Testis (tissue), 3 donors: Measurements from ENCODE around the gene HIP1. TPM values are rescaled to one million over a fixed set of nuclear protein-coding genes. Genes with fewer than 3 reads are reported as not detected.

Experiments
- DNase-seq: peaks from one replicate; pipeline ENCODE4 v3.0.0-alpha.2; 2019
- H3K27ac ChIP-seq, 2 donors: fragments of 200-600 bp; sonication (generic); one replicate each; pipeline ENCODE4 v1.5.1; 2019
- H3K27me3 ChIP-seq: fragments of 200-600 bp; sonication (generic); one replicate; pipeline ENCODE4 v1.5.1; 2019
- H3K36me3 ChIP-seq: fragments of 200-600 bp; sonication (generic); one replicate; pipeline ENCODE4 v1.5.1; 2017; ENCODE audit warnings: low read depth; ENCODE audit errors: missing control alignments
- H3K4me1 ChIP-seq: fragments of 200-600 bp; sonication (generic); one replicate; pipeline ENCODE4 v1.5.1; 2019
- H3K4me3 ChIP-seq, 2 donors: fragments of 200-600 bp; sonication (generic); one replicate each; pipeline ENCODE4 v1.5.1; 2017 to 2019
- H3K9me3 ChIP-seq: fragments of 200-600 bp; sonication (generic); one replicate; pipeline ENCODE4 v1.5.1; 2017
- POLR2A ChIP-seq: fragments of 450-650 bp; IDR thresholded peaks from one replicate; pipeline ENCODE4 v1.6.1; 2017; ENCODE audit warnings: antibody characterized with exemption, mild to moderate bottlenecking, moderate library complexity
- WGBS, 2 donors: methylation state at CpG; one replicate each; pipeline ENCODE4 v1.1.5; 2018; 5-methylcytosine and 5-hydroxymethylcytosine counted together
- intact Hi-C: fragments of 100-400 bp; cut with DNase I; formaldehyde crosslinking; loops from one replicate; pipeline ENCODE4 v1.15.1; 2023; ENCODE audit warnings: low total_unique reads
- polyA plus RNA-seq: library from polyadenylated mRNA; stranded (reverse); fragments of 350-450 nt; fragmentation: Illumina TruSeq; extraction: RNeasy Lipid Tissue Mini Kit (QIAGEN cat#74804); gene quantifications from one replicate; pipeline ENCODE4 v1.2.3, GENCODE V29; 2014; ENCODE audit warnings: low read depth, low replicate concordance; ENCODE audit not compliant: insufficient read depth
- total RNA-seq, 2 donors: library from RNA; depleted of rRNA; stranded (reverse); fragments of >200 nt; gene quantifications; one replicate each; pipeline ENCODE4 v1.2.3, GENCODE V29; 2016
- TF ChIP-seq, protein P1 (sequence below), 3 experiments: fragments of 450-650 bp in 2 of 3; fragments of 200-600 bp in 1 of 3; sonication (generic) in 1 of 3; IDR thresholded peaks; one replicate each; pipeline ENCODE4 v1.5.1; 2016 to 2019; ENCODE audit warnings: antibody characterized with exemption in 3 of 3, mild to moderate bottlenecking in 2 of 3, moderate library complexity in 1 of 3

HIP1 gene
- total and polyA plus RNA-seq, 3 donors from 2014 or later: 43.5 to 85.4 (median 68.0) TPM

DNA sequence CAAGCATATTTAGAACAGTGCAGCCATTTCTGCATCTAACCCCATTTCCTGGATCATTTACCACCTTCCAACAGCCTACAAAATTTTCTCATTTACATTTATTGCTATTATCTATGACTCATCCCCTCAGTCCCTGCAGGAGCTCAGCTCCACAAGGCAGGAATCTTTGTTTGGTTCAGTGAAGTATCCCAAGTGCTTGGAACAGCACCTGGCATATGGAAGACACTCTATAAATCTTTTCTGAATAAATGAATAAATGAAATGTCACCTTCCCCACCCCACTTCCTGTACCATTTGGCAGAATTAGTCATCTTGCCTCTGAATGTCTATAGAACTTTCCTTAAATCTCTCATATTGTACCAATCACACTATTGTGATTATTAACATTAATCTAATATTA is 110.7 kb downstream of the HIP1 start:
- Histone ChIP-seq H3K4me1 (no peaks in the 10 kb centered on the region), H3K27me3 (no peaks in the 10 kb centered on the region), H3K36me3 (no peaks in the 10 kb centered on the region), H3K9me3 (no peaks in the 10 kb centered on the region), H3K4me3 (no peak overlapping the region), H3K27ac (no peak overlapping the region)
- no peak for DNase-seq
- TF ChIP-seq, protein P1, sequence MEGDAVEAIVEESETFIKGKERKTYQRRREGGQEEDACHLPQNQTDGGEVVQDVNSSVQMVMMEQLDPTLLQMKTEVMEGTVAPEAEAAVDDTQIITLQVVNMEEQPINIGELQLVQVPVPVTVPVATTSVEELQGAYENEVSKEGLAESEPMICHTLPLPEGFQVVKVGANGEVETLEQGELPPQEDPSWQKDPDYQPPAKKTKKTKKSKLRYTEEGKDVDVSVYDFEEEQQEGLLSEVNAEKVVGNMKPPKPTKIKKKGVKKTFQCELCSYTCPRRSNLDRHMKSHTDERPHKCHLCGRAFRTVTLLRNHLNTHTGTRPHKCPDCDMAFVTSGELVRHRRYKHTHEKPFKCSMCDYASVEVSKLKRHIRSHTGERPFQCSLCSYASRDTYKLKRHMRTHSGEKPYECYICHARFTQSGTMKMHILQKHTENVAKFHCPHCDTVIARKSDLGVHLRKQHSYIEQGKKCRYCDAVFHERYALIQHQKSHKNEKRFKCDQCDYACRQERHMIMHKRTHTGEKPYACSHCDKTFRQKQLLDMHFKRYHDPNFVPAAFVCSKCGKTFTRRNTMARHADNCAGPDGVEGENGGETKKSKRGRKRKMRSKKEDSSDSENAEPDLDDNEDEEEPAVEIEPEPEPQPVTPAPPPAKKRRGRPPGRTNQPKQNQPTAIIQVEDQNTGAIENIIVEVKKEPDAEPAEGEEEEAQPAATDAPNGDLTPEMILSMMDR (IDR thresholded peaks at IDR 0.05): no peak
- no peak for TF ChIP-seq POLR2A
- intact Hi-C loops: no loop called here

DNA sequence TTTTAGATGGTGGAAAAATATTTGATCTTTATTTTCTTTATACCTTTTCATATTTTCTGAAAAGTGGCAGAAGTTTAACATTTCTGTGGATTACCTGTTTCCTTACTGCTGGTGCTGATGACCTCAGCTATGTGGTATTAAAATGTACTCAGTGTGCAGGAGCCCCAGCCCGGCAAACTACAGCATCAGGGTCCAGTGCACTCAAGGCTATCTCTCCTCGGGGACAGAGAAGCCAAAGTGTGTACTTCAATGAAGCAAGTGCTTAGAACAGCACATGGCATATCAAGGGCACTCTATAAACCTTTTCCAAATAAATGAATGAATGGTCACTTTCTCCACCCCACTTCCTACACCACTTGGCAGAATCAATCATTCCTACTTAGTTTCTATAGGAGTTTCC is 111.8 kb downstream of the HIP1 start:
- H3K27ac ChIP-seq: no peak overlapping the region
- no peaks in the 10 kb centered on the region for H3K27me3 ChIP-seq
- H3K9me3 ChIP-seq: no peaks in the 10 kb centered on the region
- H3K36me3 ChIP-seq: no peaks in the 10 kb centered on the region
- 87 to 90% methylated on average over 2 of the region's 2 CpGs for WGBS, 2 donors
- H3K4me3 ChIP-seq: no peak overlapping the region
- DNase-seq: no peak
- no peaks in the 10 kb centered on the region for H3K4me1 ChIP-seq
- TF ChIP-seq, protein P1 (IDR thresholded peaks at IDR 0.05): no peak
- no peak for TF ChIP-seq POLR2A
- intact Hi-C loops: no loop called here

GRCh38 chr7:75625868-75626267 is 112.9 kb downstream of the HIP1 start:
- no peak for DNase-seq
- intact Hi-C loops: no loop called here
- Histone ChIP-seq H3K9me3 (no peaks in the 10 kb centered on the region), H3K27me3 (no peaks in the 10 kb centered on the region), H3K4me1 (no peaks in the 10 kb centered on the region), H3K27ac (no peak overlapping the region), H3K4me3 (no peak overlapping the region), H3K36me3 (no peaks in the 10 kb centered on the region)
- TF ChIP-seq, protein P1 (IDR thresholded peaks at IDR 0.05): no peak
- no peak for TF ChIP-seq POLR2A
- WGBS, 2 donors: 97 to 99% methylated on average over 5 of the region's 5 CpGs

GRCh38 chr7:75624134-75624832 is 114.5 kb downstream of the HIP1 start:
- H3K27ac ChIP-seq: no peak overlapping the region
- TF ChIP-seq POLR2A: no peak
- TF ChIP-seq, protein P1 (IDR thresholded peaks at IDR 0.05): no peak
- DNase-seq: peak; percentile 37

More at GRCh38 chr7:75624134-75624832, 114.5 kb downstream of the HIP1 start:
- no peaks in the 10 kb centered on the region for H3K4me1 ChIP-seq
- 81 to 82% methylated on average over 13 of the region's 13 CpGs for WGBS, 2 donors
- no peaks in the 10 kb centered on the region for H3K36me3 ChIP-seq
- no peaks in the 10 kb centered on the region for H3K27me3 ChIP-seq
- intact Hi-C loops: no loop called here
- H3K4me3 ChIP-seq: no peak overlapping the region
- no peaks in the 10 kb centered on the region for H3K9me3 ChIP-seq
